ENCODE measurements around the gene FSTL3. TPM values are rescaled to one million over a fixed set of nuclear protein-coding genes. Genes with fewer than 3 reads are reported as not detected.
A peak's percentile ranks its signal among the peaks of the same experiment; 100 is the strongest.
"Not testable (repeated sequence)": the region's sequence is repeated elsewhere in the genome, so short reads cannot be mapped to it uniquely, and the experiment has no call there.

The FSTL3 gene
- total RNA-seq, 1 donor from 2014 or later = 13.8 TPM

GRCh38 chr19:661427-662196 lies 14.6 kb upstream of the FSTL3 start:
- peak overlapping the region; percentile 74 for H3K4me3 Mint-ChIP-seq (ENCODE audit: low read depth)
- H3K9me3 Mint-ChIP-seq (ENCODE audit: low read depth) = no peaks in the 10 kb centered on the region
- H3K27ac Mint-ChIP-seq = peak overlapping the region; percentile 92
- H3K36me3 Mint-ChIP-seq (ENCODE audit: insufficient read depth) = no peaks in the 10 kb centered on the region
- peaks cover 18% of the 10 kb centered on the region for H3K4me1 Mint-ChIP-seq (ENCODE audit: low read depth)
- no peak for DNase-seq (ENCODE audit: low spot score, unreplicated experiment)
- TF ChIP-seq CTCF (IDR thresholded peaks at IDR 0.05; ENCODE audit: unreplicated experiment) = no peak
- H3K27me3 Mint-ChIP-seq = no peaks in the 10 kb centered on the region

GRCh38 chr19:662207-662961 lies 13.8 kb upstream of the FSTL3 start:
- H3K9me3 Mint-ChIP-seq (ENCODE audit: low read depth) = no peaks in the 10 kb centered on the region
- peak overlapping the region; percentile 74 for H3K4me3 Mint-ChIP-seq (ENCODE audit: low read depth)
- DNase-seq (ENCODE audit: low spot score, unreplicated experiment) = no peak
- TF ChIP-seq CTCF (IDR thresholded peaks at IDR 0.05; ENCODE audit: unreplicated experiment) = no peak
- H3K27me3 Mint-ChIP-seq = no peaks in the 10 kb centered on the region
- H3K36me3 Mint-ChIP-seq (ENCODE audit: insufficient read depth) = no peaks in the 10 kb centered on the region
- peaks cover 18% of the 10 kb centered on the region for H3K4me1 Mint-ChIP-seq (ENCODE audit: low read depth)
- peak overlapping the region; percentile 92 for H3K27ac Mint-ChIP-seq

- no peaks in the 10 kb centered on the region for H3K27me3 Mint-ChIP-seq
- peak within 1 kb of the TSS; percentile 92 for H3K27ac Mint-ChIP-seq
- no peak for TF ChIP-seq CTCF (IDR thresholded peaks at IDR 0.05; ENCODE audit: unreplicated experiment)
- peak; percentile 84 for DNase-seq (ENCODE audit: low spot score, unreplicated experiment)
- H3K9me3 Mint-ChIP-seq (ENCODE audit: low read depth) = no peaks in the 10 kb centered on the region
- H3K4me1 Mint-ChIP-seq (ENCODE audit: low read depth) = peaks cover 18% of the 10 kb centered on the region
- no peaks in the 10 kb centered on the region for H3K36me3 Mint-ChIP-seq (ENCODE audit: insufficient read depth)
- H3K4me3 Mint-ChIP-seq (ENCODE audit: low read depth) = peak within 1 kb of the TSS; percentile 77
Measured at GRCh38 chr19:662962-663681, 13.1 kb upstream of the FSTL3 start, which contains the start of gene RNF126. Gene RNF126 (minus strand): TSS chr19:663214. CDS start chr19:663121, 93 bp downstream.

GRCh38 chr19:663682-664117 lies 12.5 kb upstream of the FSTL3 start:
- H3K4me3 Mint-ChIP-seq (ENCODE audit: low read depth) = peak overlapping the region; percentile 77
- H3K9me3 Mint-ChIP-seq (ENCODE audit: low read depth) = no peaks in the 10 kb centered on the region
- peaks cover 18% of the 10 kb centered on the region for H3K4me1 Mint-ChIP-seq (ENCODE audit: low read depth)
- DNase-seq (ENCODE audit: low spot score, unreplicated experiment) = no peak
- H3K27ac Mint-ChIP-seq = peak overlapping the region; percentile 92
- no peak for TF ChIP-seq CTCF (IDR thresholded peaks at IDR 0.05; ENCODE audit: unreplicated experiment)
- H3K27me3 Mint-ChIP-seq = no peaks in the 10 kb centered on the region
- H3K36me3 Mint-ChIP-seq (ENCODE audit: insufficient read depth) = no peaks in the 10 kb centered on the region

- Mint-ChIP-seq H3K27ac (peak overlapping the region; percentile 76), H3K4me3 (ENCODE audit: low read depth) (peak overlapping the region; percentile 77), H3K27me3 (no peaks in the 10 kb centered on the region), H3K4me1 (ENCODE audit: low read depth) (peaks cover 18% of the 10 kb centered on the region), H3K9me3 (ENCODE audit: low read depth) (peaks cover 3% of the 10 kb centered on the region), H3K36me3 (ENCODE audit: insufficient read depth) (peaks cover 2% of the 10 kb centered on the region)
- DNase-seq (ENCODE audit: low spot score, unreplicated experiment) = peak; percentile 88
- peak; percentile 94 for TF ChIP-seq CTCF (IDR thresholded peaks at IDR 0.05; ENCODE audit: unreplicated experiment)
Measured at GRCh38 chr19:664913-665443, 11.2 kb upstream of the FSTL3 start.

- not testable (repeated sequence) for H3K36me3 Mint-ChIP-seq (ENCODE audit: insufficient read depth); DNase-seq (ENCODE audit: low spot score, unreplicated experiment); H3K27me3 Mint-ChIP-seq; H3K27ac Mint-ChIP-seq; H3K9me3 Mint-ChIP-seq (ENCODE audit: low read depth); H3K4me3 Mint-ChIP-seq (ENCODE audit: low read depth); H3K4me1 Mint-ChIP-seq (ENCODE audit: low read depth)
Measured at GRCh38 chr19:666985-667573, 9.1 kb upstream of the FSTL3 start.
